ENCODE results near the gene SMAGP.
A peak's percentile ranks its signal among the peaks of the same experiment; 100 is the strongest.
"Not testable (repeated sequence)": the region's sequence is repeated elsewhere in the genome, so short reads cannot be mapped to it uniquely, and the experiment has no call there.

The SMAGP gene

GRCh38 chr12:51225234-51225633 is 45.0 kb downstream of the SMAGP start:
- DNase-seq (ENCODE audit: low read depth, low spot score), result no peak

- DNase-seq (ENCODE audit: low read depth, low spot score), result no peak
Measured at GRCh38 chr12:51224625-51225024, 45.6 kb downstream of the SMAGP start.

- DNase-seq (ENCODE audit: low read depth, low spot score), result peak; percentile 30
Measured at GRCh38 chr12:51222461-51222860, 47.8 kb downstream of the SMAGP start.

- not testable (repeated sequence) for DNase-seq (ENCODE audit: low read depth, low spot score)
Measured at GRCh38 chr12:51219857-51220256, 50.4 kb downstream of the SMAGP start.

GRCh38 chr12:51219322-51219721 is 50.9 kb downstream of the SMAGP start:
- DNase-seq (ENCODE audit: low read depth, low spot score), result peak; percentile 3

GRCh38 chr12:51218607-51219161 is 51.5 kb downstream of the SMAGP start:
- DNase-seq (ENCODE audit: low read depth, low spot score), result peak; percentile 13

- peak; percentile 95 for DNase-seq (ENCODE audit: low read depth, low spot score)
Measured at GRCh38 chr12:51217968-51218606, 52.1 kb downstream of the SMAGP start, which contains the start of gene POU6F1. Gene POU6F1 (minus strand): TSS chr12:51218062. CDS start chr12:51206836, 11,226 bp downstream.

- peak; percentile 68 for DNase-seq (ENCODE audit: low read depth, low spot score)
Measured at GRCh38 chr12:51217133-51217967, 52.9 kb downstream of the SMAGP start.

GRCh38 chr12:51216642-51217041 is 53.6 kb downstream of the SMAGP start:
- no peak for DNase-seq (ENCODE audit: low read depth, low spot score)

- DNase-seq (ENCODE audit: low read depth, low spot score), result no peak
Measured at GRCh38 chr12:51214895-51215294, 55.3 kb downstream of the SMAGP start.

- DNase-seq (ENCODE audit: low read depth, low spot score), result no peak
Measured at GRCh38 chr12:51210690-51211395, 59.4 kb downstream of the SMAGP start.

GRCh38 chr12:51209259-51209658 is 61.0 kb downstream of the SMAGP start:
- no peak for DNase-seq (ENCODE audit: low read depth, low spot score)

- DNase-seq (ENCODE audit: low read depth, low spot score), result no peak
Measured at GRCh38 chr12:51208016-51208660, 62.1 kb downstream of the SMAGP start.

- DNase-seq (ENCODE audit: low read depth, low spot score), result no peak
Measured at GRCh38 chr12:51205350-51205749, 64.9 kb downstream of the SMAGP start.

- DNase-seq (ENCODE audit: low read depth, low spot score), result no peak
Measured at GRCh38 chr12:51202718-51203117, 67.5 kb downstream of the SMAGP start.

GRCh38 chr12:51200806-51201205 is 69.4 kb downstream of the SMAGP start:
- no peak for DNase-seq (ENCODE audit: low read depth, low spot score)

GRCh38 chr12:51200156-51200555 is 70.1 kb downstream of the SMAGP start:
- no peak for DNase-seq (ENCODE audit: low read depth, low spot score)

GRCh38 chr12:51199366-51199945 is 70.8 kb downstream of the SMAGP start:
- no peak for DNase-seq (ENCODE audit: low read depth, low spot score)

- DNase-seq (ENCODE audit: low read depth, low spot score), result no peak
Measured at GRCh38 chr12:51198568-51199365, 71.4 kb downstream of the SMAGP start.

Measured in astrocyte of the hippocampus (primary cell).